GM23338 (cell line): ENCODE measurements around the gene SNPH. TPM values are rescaled to one million over a fixed set of nuclear protein-coding genes. Genes with fewer than 3 reads are reported as not detected.
A peak's percentile ranks its signal among the peaks of the same experiment; 100 is the strongest.

ENCODE experiments used
- ATAC-seq: fragments of 200-7000 bp; cut with Tn5 transposase; 3 replicates; pipeline ENCODE4 v1.9.1; 2020
- DNase-seq: peaks from one replicate; pipeline ENCODE4 v3.0.0-alpha.2; 2015; ENCODE audit warnings: low spot score
- H2AFZ ChIP-seq: fragments of 200-600 bp; sonication (generic); 2 replicates; pipeline ENCODE4 v1.8.0; 2016; ENCODE audit warnings: antibody characterized with exemption, mild to moderate bottlenecking, moderate library complexity
- H3F3A ChIP-seq: fragments of 200-600 bp; sonication (generic); replicated peaks from 2 replicates; pipeline ENCODE4 v1.8.0; 2017; ENCODE audit warnings: antibody characterized with exemption, mixed run types, low read depth
- H3K27ac ChIP-seq: fragments of 200-600 bp; sonication (generic); 2 replicates; pipeline ENCODE4 v1.6.1; 2016; ENCODE audit warnings: low read depth
- H3K27me3 ChIP-seq: fragments of 200-600 bp; sonication (generic); 2 replicates; pipeline ENCODE4 v1.8.0; 2016; ENCODE audit warnings: mild to moderate bottlenecking, mixed run types, moderate library complexity; ENCODE audit not compliant: insufficient read depth
- H3K36me3 ChIP-seq: fragments of 200-600 bp; sonication (generic); 2 replicates; pipeline ENCODE4 v1.8.0; 2016; ENCODE audit warnings: mild to moderate bottlenecking; ENCODE audit not compliant: insufficient read depth
- H3K4me1 ChIP-seq: fragments of 200-600 bp; sonication (generic); 2 replicates; pipeline ENCODE4 v1.8.0; 2016; ENCODE audit warnings: mild to moderate bottlenecking, moderate library complexity; ENCODE audit not compliant: insufficient read depth
- H3K4me2 ChIP-seq: fragments of 200-600 bp; sonication (generic); 2 replicates; pipeline ENCODE4 v1.7.1; 2017; ENCODE audit warnings: mixed run types
- H3K4me3 ChIP-seq: fragments of 200-600 bp; sonication (generic); 2 replicates; pipeline ENCODE4 v1.6.1; 2016; ENCODE audit warnings: mixed run types
- H3K79me2 ChIP-seq: fragments of 200-600 bp; sonication (generic); replicated peaks from 2 replicates; pipeline ENCODE4 v1.8.0; 2017; ENCODE audit warnings: mild to moderate bottlenecking; ENCODE audit not compliant: insufficient read depth
- H3K9me2 ChIP-seq: fragments of 200-600 bp; sonication (generic); 2 replicates; pipeline ENCODE4 v1.8.0; 2017; ENCODE audit not compliant: insufficient read depth
- H4K20me1 ChIP-seq: fragments of 200-600 bp; sonication (generic); replicated peaks from 2 replicates; pipeline ENCODE4 v1.8.0; 2017; ENCODE audit warnings: mild to moderate bottlenecking; ENCODE audit not compliant: insufficient read depth
- H3K27ac Mint-ChIP-seq: 2 replicates; pipeline ENCODE4 v1.8.0; 2020; ENCODE audit warnings: inconsistent platforms, mild to moderate bottlenecking, moderate library complexity, mixed read lengths
- H3K27me3 Mint-ChIP-seq: 3 replicates; pipeline ENCODE4 v1.8.0; 2022; ENCODE audit warnings: low read depth, mild to moderate bottlenecking, moderate library complexity, mixed read lengths, inconsistent platforms; ENCODE audit not compliant: insufficient read depth, poor library complexity
- H3K36me3 Mint-ChIP-seq: 3 replicates; pipeline ENCODE4 v1.8.0; 2021; ENCODE audit warnings: low read depth, mild to moderate bottlenecking, inconsistent platforms, moderate library complexity, mixed read lengths
- H3K4me1 Mint-ChIP-seq: 3 replicates; pipeline ENCODE4 v1.8.0; 2020; ENCODE audit warnings: mild to moderate bottlenecking, inconsistent platforms, mixed read lengths
- H3K4me3 Mint-ChIP-seq: 3 replicates; pipeline ENCODE4 v1.8.0; 2021; ENCODE audit warnings: moderate library complexity, mild to moderate bottlenecking, inconsistent platforms, mixed read lengths
- H3K9me3 Mint-ChIP-seq: 3 replicates; pipeline ENCODE4 v1.8.0; 2020; ENCODE audit warnings: moderate library complexity, mild to moderate bottlenecking, inconsistent platforms, mixed read lengths
- CREB1 ChIP-seq: fragments of 250-450 bp; sonication (Bioruptor Pico); IDR thresholded peaks from 2 replicates; pipeline ENCODE4 v1.5.0; 2020; ENCODE audit warnings: low read depth, mild to moderate bottlenecking, moderate library complexity
- CTCF ChIP-seq, 2 experiments: fragments of 200-600 bp in 1 of 2; sonication (generic) in 1 of 2; conservative IDR thresholded peaks; 2 replicates each; pipeline versions ENCODE4 v1.5.1 to v1.6.1; 2016 to 2017; ENCODE audit warnings: antibody characterized with exemption in 2 of 2, low read depth in 2 of 2, mild to moderate bottlenecking in 2 of 2, moderate library complexity in 1 of 2
- ETS1 ChIP-seq: IDR thresholded peaks from 2 replicates; pipeline ENCODE4 v1.6.1; 2016; ENCODE audit warnings: antibody characterized with exemption
- ZNF462 ChIP-seq: fragments of 250-450 bp; sonication (Bioruptor Pico); IDR thresholded peaks from 2 replicates; pipeline ENCODE4 v1.5.0; 2020; ENCODE audit warnings: mild to moderate bottlenecking, moderate library complexity
- polyA plus RNA-seq: library from polyadenylated mRNA; unstranded; fragments of >200 nt; fragmentation: Nextera tagmentation; extraction: Ambion mirVana; gene quantifications from 2 replicates; pipeline ENCODE4 v1.2.1, GENCODE V29; 2016
- total RNA-seq: library from RNA; depleted of rRNA; stranded (reverse); fragments of >200 nt; shearing (Covaris generic); gene quantifications from 2 replicates; pipeline ENCODE4 v1.2.3, GENCODE V29; 2014

The SNPH gene
- total and polyA plus RNA-seq, 2 experiments from 2014 or later, result 1.5 to 5.8 TPM

GRCh38 chr20:1224205-1224890, 41.7 kb upstream of the SNPH start:
- Histone ChIP-seq H3K79me2 (no peaks in the 10 kb centered on the region), H2AFZ (no peak overlapping the region), H3K36me3 (no peaks in the 10 kb centered on the region), H3F3A (no peaks in the 10 kb centered on the region), H3K27me3 (peaks cover 35% of the 10 kb centered on the region), H3K27ac (no peak overlapping the region), H3K4me3 (no peak overlapping the region), H3K4me2 (peak overlapping the region; percentile 77; the same call in 1 of the 2 replicates), H4K20me1 (no peaks in the 10 kb centered on the region), H3K9me2 (no peaks in the 10 kb centered on the region), H3K4me1 (peaks cover 5% of the 10 kb centered on the region)
- DNase-seq (no peak), ATAC-seq (no peak)
- Mint-ChIP-seq H3K36me3 (no peaks in the 10 kb centered on the region), H3K27ac (no peak overlapping the region), H3K4me1 (peaks cover 3% of the 10 kb centered on the region; the same call in 1 of the 3 replicates), H3K4me3 (no peak overlapping the region), H3K9me3 (peaks cover 14% of the 10 kb centered on the region; the same call in 2 of the 3 replicates), H3K27me3 (peaks cover 18% of the 10 kb centered on the region)
- TF ChIP-seq ETS1 (no peak), CREB1 (no peak), CTCF (conservative IDR thresholded peaks at IDR 0.05; ENCODE audit: low read depth in 2 of 2) (no peak), ZNF462 (CRISPR knock-in tag) (no peak)
